Epithelial cell of proximal tubule (primary cell): ENCODE data around the gene TCF3. TPM values are rescaled to one million over a fixed set of nuclear protein-coding genes. Genes with fewer than 3 reads are reported as not detected.

Experiments
- DNase-seq: peaks from one replicate; pipeline ENCODE4 v3.0.0-alpha.2; 2011; ENCODE audit warnings: low read depth
- H3K4me3 ChIP-seq: 2 replicates; pipeline ENCODE4 v1.5.1; 2011; ENCODE audit warnings: low read depth, mild to moderate bottlenecking, low read length
- CTCF ChIP-seq: conservative IDR thresholded peaks from 2 replicates; pipeline ENCODE4 v1.5.1; 2012; ENCODE audit warnings: low read depth, mild to moderate bottlenecking, low read length
- total RNA-seq: library from RNA; depleted of rRNA; stranded (reverse); fragments of >200 nt; gene quantifications from 2 replicates; pipeline ENCODE4 v1.2.3, GENCODE V29; 2015

TCF3 gene
- total RNA-seq, 1 donor from 2014 or later, result 197 TPM

GRCh38 chr19:1631557-1632100 is 20.8 kb downstream of the TCF3 start:
- no peak overlapping the region for H3K4me3 ChIP-seq
- DNase-seq, result no peak
- TF ChIP-seq CTCF, result no peak

DNA sequence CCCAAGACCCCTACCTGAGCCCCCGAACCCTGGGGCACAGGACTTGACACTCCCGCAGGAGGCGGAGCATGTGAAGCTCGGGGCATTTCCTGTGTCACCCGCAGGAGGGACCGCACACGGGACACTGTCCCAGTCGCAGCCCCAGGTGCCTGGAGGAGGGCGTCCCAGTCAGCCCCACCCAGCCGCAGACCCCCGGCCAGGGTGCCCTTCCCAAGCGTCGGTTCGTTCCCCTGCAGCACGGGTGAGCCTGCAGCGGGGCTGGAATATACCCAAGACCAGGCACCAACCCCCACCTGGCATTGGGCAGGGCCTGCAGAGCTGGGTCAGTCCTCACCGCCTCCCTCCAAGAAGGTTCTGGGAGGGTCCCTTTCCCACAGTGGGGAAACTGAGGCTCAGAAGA is 21.6 kb downstream of the TCF3 start:
- H3K4me3 ChIP-seq, result no peak overlapping the region
- no peak for DNase-seq
- TF ChIP-seq CTCF, result no peak

DNA sequence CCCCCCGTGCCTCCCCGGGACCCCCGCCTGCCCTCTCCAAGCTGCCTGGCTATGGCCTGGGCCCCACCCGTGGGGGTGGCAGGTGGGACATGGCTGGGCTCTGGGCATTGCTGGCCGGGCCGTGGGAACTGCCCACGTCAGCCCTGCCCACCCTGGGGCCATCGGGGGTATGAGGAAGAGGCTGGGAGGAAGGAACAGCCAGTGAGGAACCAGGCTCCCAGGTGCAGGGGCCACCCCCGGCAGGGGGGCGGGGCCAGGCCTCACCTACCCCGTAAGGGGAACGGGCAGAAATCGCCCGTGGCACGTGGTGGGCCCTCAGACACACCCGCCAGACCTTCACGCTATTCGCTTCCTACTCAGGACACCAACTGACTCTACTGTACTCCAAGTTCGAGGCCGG is 22.4 kb downstream of the TCF3 start:
- no peak for TF ChIP-seq CTCF
- DNase-seq, result no peak
- no peak overlapping the region for H3K4me3 ChIP-seq

DNA sequence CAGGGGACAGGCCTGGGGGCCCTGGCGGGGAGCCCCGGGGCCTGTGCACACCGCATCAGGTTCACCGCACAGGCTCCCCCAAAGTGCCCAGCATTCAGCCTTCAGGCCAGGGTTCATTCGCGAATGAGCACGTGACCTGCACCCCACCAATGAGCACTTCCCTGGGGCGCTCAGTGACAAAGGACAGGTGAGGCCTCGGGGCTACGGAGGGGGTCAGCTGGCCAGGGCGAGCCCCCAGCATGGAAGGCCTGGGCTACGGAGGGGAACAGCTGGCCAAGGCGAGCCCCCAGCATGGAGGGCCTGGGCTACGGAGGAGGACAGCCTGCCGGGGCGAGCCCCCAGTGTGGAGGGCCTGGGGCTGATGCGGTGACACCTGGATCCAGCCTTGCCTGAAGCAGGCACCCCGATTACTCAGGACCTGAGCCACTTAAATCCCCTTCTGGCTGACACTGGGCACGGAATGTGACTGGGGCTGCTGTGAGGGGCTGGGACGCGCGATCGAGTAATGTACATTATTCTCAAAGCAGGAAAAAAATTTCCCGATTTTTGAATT is 23.1 kb downstream of the TCF3 start:
- DNase-seq, result no peak
- no peak for TF ChIP-seq CTCF
- no peak overlapping the region for H3K4me3 ChIP-seq

GRCh38 chr19:1627194-1627593 is 25.2 kb downstream of the TCF3 start:
- DNase-seq, result no peak
- H3K4me3 ChIP-seq, result no peak overlapping the region
- no peak for TF ChIP-seq CTCF

DNA sequence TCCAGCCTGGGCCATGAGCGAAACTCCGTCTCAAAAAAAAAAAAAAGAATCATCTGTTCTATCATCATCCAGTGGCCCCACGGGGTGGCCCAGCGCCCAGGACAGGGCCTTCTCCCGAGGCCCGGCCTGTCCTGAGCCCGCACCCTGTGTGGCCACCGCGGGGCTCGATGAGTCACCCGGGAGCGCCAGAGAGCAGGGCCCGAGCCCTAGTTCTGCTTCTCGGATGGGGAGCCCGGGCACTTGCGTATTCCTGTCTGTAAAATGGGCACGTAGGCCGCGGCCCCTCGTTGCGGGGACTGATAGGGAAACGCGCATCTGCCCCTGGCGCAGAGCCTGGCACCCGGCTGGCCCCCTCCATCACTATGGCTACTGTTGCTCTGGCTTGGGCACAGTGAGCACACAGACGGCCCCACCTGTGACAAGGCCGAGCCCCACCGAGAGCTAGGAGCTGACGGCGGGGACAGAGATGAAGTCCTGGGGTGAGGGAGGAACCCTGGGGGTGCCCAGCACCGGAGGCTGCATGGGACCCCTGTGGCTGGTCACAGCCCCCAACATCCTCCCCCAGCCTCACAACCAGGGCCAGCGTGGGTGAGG is 25.9 kb downstream of the TCF3 start:
- no peak for DNase-seq
- no peak overlapping the region for H3K4me3 ChIP-seq
- TF ChIP-seq CTCF, result no peak

DNA sequence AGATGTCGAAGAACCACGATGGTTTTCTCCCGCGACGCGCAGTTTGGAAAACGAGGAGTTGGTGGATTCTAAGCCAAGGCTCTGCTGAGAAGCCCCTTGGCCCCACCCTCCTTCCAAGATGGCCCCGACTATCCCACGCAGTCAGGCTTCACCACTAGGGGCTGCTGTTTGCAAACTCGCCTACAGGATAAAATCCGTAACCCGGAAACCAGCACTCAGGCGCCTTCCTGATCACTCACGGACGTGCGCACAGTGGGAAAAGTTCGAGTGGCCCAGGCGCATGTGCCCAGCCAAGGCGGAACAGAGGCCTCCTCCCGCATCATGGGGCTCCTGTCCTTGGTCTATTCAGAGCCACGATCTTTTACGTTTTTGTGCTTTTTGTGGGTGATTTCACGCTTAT is 28.0 kb downstream of the TCF3 start:
- TF ChIP-seq CTCF, result peak; percentile 75
- no peak for DNase-seq
- no peak overlapping the region for H3K4me3 ChIP-seq
